Epithelial cell of prostate (primary cell): ENCODE results near the gene TBC1D9.
A peak's percentile ranks its signal among the peaks of the same experiment; 100 is the strongest.
"Not testable (repeated sequence)": the region's sequence is repeated elsewhere in the genome, so short reads cannot be mapped to it uniquely, and the experiment has no call there.

Experiments used
- DNase-seq: peaks from one replicate; pipeline ENCODE4 v3.0.0-alpha.2; 2011; ENCODE audit warnings: low read depth, low spot score
- H3K27ac ChIP-seq: fragments of 450-650 bp; 2 replicates; pipeline ENCODE4 v1.5.1; 2017; ENCODE audit warnings: mild to moderate bottlenecking

TBC1D9 gene

DNA sequence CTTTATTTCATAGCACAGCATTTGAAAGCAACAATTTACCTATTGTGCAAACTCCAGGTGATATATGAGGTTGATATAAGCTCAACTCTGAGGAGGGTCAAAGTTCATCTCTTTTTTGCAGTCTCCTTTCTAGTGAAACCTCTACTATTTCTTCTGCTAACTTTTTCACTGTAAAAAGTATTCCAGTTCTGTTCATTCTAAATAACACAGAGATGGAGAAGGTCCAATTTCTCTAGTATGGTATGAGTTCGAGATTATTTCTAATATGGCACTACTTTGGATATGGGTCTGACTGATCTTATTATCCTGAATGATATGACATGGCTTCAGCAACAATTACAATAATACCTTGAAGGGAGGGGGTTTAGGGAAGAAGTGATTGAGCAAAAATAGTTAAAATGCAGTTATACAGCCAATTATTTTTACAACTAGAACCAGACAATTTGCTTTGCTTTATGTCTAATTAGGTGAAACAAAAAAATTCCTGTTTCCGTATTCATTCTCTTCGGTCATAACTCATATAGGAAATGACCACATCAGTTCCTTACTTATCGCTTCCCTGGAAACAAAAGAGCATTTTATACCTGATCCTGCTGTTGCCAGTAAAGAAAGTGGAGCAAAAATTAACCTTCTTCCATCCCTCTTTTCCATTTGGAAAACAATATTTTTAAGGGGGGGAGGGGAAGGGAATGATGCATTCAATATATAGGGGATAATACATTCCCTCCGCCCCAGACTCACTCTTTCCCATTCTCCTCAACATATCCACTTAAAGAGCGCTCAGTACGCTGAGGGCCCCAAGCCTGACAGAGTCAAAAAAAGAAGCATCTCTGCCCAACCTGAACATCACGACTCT lies 1.0 kb downstream of the TBC1D9 start:
- no peak for DNase-seq
- H3K27ac ChIP-seq: peak overlapping the region; percentile 92

GRCh38 chr4:140753329-140753728 lies 2.9 kb downstream of the TBC1D9 start:
- no peak for DNase-seq
- no peak overlapping the region for H3K27ac ChIP-seq

DNA sequence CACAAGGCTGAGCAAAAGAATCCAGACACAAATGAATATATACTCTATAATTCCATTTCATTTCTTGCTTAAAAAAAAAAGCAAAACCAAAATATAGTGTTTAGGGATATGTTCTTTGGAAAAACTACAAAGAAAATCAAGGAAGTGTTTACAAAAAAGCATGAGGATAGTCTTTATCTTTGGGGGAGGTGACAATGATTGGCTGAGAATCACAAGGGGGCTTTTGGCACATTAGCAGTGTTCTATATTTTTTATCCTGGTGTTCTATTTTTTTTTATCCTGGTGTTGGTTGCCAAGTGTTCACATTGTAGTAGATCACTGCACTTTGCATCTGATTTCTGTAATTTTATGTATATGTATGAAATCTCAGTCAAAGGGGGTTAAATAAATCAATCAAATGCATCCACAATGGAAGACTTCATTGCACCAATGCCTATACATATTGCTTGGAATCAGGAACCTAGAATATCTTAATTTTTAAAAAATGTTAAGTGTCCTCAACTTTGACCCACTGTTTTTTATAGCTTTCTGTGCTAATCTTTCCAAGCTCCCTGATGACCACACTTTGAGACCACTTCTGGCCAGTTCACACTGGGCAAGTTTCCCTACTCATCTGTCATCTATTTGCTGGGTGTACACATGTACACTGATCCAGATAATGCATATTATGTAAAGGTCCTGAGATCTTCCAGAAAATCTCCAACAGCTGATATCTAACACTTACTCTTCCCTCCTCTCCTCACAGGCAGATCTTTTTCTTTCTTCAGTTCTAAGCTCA lies 3.7 kb downstream of the TBC1D9 start:
- no peak for DNase-seq
- no peak overlapping the region for H3K27ac ChIP-seq

GRCh38 chr4:140750470-140750869 lies 5.7 kb downstream of the TBC1D9 start:
- H3K27ac ChIP-seq: no peak overlapping the region
- no peak for DNase-seq

DNA sequence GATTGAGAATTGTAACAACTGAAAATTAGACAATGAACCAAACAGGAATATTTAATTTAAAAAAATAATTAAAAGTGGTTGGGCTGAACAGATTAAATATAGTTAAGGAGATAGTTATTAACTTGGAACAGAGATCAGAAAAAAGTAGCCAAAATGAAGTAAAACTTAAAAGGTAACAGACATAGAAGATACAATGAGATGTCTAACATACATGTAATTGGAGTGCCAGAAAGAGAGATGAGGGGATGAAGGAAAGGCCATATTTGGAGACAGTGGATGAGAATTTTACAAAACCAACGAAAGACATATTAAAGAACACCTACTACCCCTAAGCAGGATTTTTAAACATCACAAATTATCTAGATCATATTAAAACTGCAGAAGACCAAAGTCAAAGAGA lies 8.0 kb downstream of the TBC1D9 start:
- no peak overlapping the region for H3K27ac ChIP-seq
- DNase-seq: no peak

DNA sequence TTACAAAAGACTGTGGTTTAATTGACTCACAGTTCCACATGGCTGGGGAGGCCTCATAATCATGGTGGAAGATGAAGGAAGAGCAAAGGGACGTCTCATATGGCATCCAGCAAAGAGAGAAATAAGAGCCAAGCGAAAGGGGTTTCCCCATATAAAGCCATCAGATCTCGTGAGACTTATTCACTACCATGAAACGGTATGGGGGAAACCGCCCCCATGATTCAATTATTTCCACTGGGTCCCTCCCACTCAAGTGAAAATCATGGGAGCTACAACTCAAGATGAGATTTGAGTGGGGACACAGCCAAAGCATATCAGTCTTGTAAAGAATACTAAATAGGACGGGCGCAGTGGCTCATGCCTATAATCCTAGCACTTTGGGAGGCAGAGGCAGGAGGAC lies 9.6 kb downstream of the TBC1D9 start:
- H3K27ac ChIP-seq, DNase-seq: not testable (repeated sequence)

GRCh38 chr4:140744421-140744820 lies 11.8 kb downstream of the TBC1D9 start:
- DNase-seq: no peak
- H3K27ac ChIP-seq: no peak overlapping the region

DNA sequence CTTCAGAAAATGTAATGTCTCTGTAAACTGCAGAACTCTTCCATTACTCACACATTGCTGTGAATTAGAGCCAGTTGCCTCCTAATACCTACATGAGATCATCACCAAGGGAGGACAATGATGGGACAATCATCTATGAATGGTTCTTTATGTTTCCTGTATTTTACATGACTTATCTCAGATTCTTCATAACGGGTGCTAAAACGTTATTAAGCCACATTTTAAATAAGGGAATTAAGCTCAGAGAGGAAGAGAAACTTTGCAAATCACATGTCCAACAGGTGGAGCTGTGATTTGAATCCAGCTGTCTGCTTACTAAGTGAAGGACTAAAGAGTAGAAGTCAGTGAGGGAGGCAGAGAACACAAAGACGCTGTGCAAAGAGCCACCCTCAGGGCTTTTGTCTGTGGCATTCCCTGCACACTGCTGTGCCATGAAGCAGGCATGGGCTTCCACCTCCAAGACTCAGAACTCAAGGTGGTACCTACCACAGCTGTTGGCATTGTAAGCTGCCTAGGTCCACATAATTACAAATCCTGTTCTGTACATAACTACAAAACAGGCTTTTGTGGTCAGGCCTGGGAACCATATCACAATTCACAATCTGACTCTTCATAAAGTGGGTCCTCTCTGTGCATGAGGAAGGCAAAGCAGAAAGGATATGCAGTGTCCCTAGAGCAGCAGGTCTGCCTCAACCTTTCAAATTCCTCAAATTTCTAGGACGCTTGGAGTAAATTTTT lies 12.8 kb downstream of the TBC1D9 start:
- DNase-seq: no peak

GRCh38 chr4:140742838-140743193 lies 13.4 kb downstream of the TBC1D9 start:
- no peak for DNase-seq
- peak overlapping the region; percentile 46 for H3K27ac ChIP-seq

More for the DNA sequence above, 12.8 kb downstream of the TBC1D9 start:
- H3K27ac ChIP-seq: peak overlapping the region; percentile 46

- H3K27ac ChIP-seq: no peak overlapping the region
- no peak for DNase-seq
Observed at GRCh38 chr4:140740906-140741670, 15.1 kb downstream of the TBC1D9 start.

GRCh38 chr4:140740422-140740821 lies 15.8 kb downstream of the TBC1D9 start:
- DNase-seq: no peak
- H3K27ac ChIP-seq: no peak overlapping the region

DNA sequence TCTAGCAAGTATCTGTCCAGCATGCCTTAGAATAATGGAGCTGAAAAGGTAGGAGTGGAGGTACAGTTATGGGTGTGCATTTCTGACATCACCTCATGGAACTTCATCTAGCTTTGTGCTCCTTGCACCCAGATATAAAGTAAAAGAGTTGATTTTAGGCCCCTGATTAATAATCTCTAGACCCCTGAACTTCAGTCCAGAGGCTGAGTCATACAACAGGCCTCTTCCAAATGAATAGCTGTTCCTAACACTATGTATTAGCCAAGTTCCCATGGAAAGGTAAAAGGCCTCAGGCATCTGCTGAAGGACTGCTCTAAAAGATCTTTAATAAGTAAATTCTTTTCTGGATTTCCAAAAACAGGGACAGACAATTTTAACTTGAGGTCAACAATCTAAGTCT lies 16.2 kb downstream of the TBC1D9 start:
- no peak overlapping the region for H3K27ac ChIP-seq

GRCh38 chr4:140738139-140738538 lies 18.0 kb downstream of the TBC1D9 start:
- DNase-seq: no peak

More for the DNA sequence above, 16.2 kb downstream of the TBC1D9 start:
- DNase-seq: no peak

GRCh38 chr4:140736669-140737343 lies 19.4 kb downstream of the TBC1D9 start:
- no peak overlapping the region for H3K27ac ChIP-seq
- no peak for DNase-seq

More at GRCh38 chr4:140738139-140738538, 18.0 kb downstream of the TBC1D9 start:
- peak overlapping the region; percentile 32 for H3K27ac ChIP-seq

- no peak for DNase-seq
- no peak overlapping the region for H3K27ac ChIP-seq
Observed at GRCh38 chr4:140735779-140736391, 20.3 kb downstream of the TBC1D9 start.

GRCh38 chr4:140735317-140735716 lies 20.9 kb downstream of the TBC1D9 start:
- H3K27ac ChIP-seq: no peak overlapping the region
- no peak for DNase-seq

- DNase-seq: no peak
- no peak overlapping the region for H3K27ac ChIP-seq
Observed at GRCh38 chr4:140732780-140733179, 23.4 kb downstream of the TBC1D9 start.

DNA sequence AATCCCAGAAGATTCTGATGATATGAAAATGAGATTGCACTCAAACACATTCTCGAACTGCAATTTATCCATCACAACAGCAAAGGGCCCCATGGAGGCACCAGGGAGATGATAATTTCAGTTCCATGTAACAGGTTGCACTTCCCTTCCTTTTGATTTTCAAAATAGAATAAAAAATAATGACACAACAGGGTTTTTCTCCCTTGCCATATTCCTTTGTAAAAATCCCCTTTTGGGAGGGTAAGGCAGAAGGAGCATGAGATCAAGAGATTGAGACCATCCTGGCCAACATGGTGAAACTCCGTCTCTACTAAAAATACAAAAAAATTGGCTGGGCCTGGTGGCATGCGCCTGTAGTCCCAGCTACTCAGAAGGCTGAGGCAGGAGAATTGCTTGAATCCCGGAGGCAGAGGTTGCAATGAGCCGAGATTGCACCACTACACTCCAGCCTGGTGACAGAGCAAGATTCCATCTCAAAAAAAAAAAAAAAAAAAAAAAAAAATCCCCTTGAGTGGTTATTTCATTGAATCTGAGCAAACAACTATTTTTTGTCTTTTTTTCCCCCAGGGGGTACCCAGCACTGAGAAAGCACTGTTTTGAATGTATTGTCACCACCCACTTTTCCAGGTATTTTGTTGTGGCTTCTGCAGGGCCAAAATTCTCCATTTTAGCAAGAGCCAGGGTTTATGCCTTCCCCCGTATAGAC lies 26.7 kb downstream of the TBC1D9 start:
- H3K27ac ChIP-seq: no peak overlapping the region
- DNase-seq: no peak
